C4-2B (cell line): ENCODE data around the gene LGALS12.

Experiments used
- CTCF ChIP-seq: fragments of 450-650 bp; conservative IDR thresholded peaks from 2 replicates; pipeline ENCODE4 v1.5.1; 2017; ENCODE audit warnings: mild to moderate bottlenecking
- ZFX ChIP-seq: fragments of 450-650 bp; IDR thresholded peaks from 2 replicates; pipeline ENCODE4 v1.6.1; 2017

GRCh38 chr11:63489879-63490278 is 16.0 kb upstream of the LGALS12 start:
- TF ChIP-seq CTCF (no peak), ZFX (no peak)
